HCT116 (cell line): ENCODE data around the gene RAVER2. TPM values are rescaled to one million over a fixed set of nuclear protein-coding genes. Genes with fewer than 3 reads are reported as not detected.

Source experiments
- ATAC-seq: fragments of 200-7000 bp; cut with Tn5 transposase; 2 replicates; pipeline ENCODE4 v1.9.1; 2020; ENCODE audit warnings: mild to moderate bottlenecking, moderate library complexity
- BruUV-seq: library from RNA; stranded (reverse); fragments of 400-500 nt; replicated peaks from 2 replicates; lab custom pipeline; 2021; lab: Mats Ljungman, UMichigan
- CTCF ChIA-PET: fragments of 300-600 bp; sonication (Branson Sonifier 250); formaldehyde crosslinking; loops from one replicate; lab custom pipeline; 2021; ENCODE audit warnings: antibody characterized with exemption; lab: Charles Lee
- POLR2A ChIA-PET: fragments of 300-600, 350-600 bp; sonication (Branson Sonifier 250); formaldehyde crosslinking; loops from one replicate; lab custom pipeline; 2021; ENCODE audit warnings: antibody characterized with exemption; lab: Charles Lee
- RAD21 ChIA-PET, 2 experiments: fragments of 300-600 bp; sonication (Branson Sonifier 250); formaldehyde crosslinking; loops; one replicate each; lab custom pipeline; 2023; ENCODE audit warnings: low total read pairs in 2 of 2; ENCODE audit not compliant: uncharacterized antibody in 2 of 2, unreplicated experiment in 2 of 2, low non-redundant PET in 1 of 2; lab: Charles Lee
- DNase-seq: peaks from one replicate; pipeline ENCODE4 v3.0.0-alpha.2; 2010; ENCODE audit warnings: low read depth, low spot score
- H2AFZ ChIP-seq: fragments of 200-600 bp; shearing (Covaris generic), sonication (generic); 2 replicates; pipeline ENCODE4 v1.6.1; 2017; ENCODE audit warnings: low read depth, mixed run types, mixed read lengths, antibody characterized with exemption, low read length; ENCODE audit not compliant: poor library complexity, severe bottlenecking
- H3K27ac ChIP-seq: 2 replicates; pipeline ENCODE4 v1.5.1; 2012; ENCODE audit warnings: low read depth, low read length
- H3K27me3 ChIP-seq: fragments of 200-600 bp; sonication (generic); 2 replicates; pipeline ENCODE4 v1.6.1; 2016; ENCODE audit warnings: mixed run types, low read length, mixed read lengths; ENCODE audit not compliant: insufficient read depth
- H3K36me3 ChIP-seq, 2 experiments: fragments of 200-500 bp in 1 of 2; fragments of 200-600 bp in 1 of 2; sonication (Bioruptor generic) in 1 of 2; sonication (generic) in 1 of 2; 2 replicates each; pipeline versions ENCODE4 v1.5.1 to v1.6.1; 2014 to 2016; ENCODE audit warnings: low read length in 2 of 2, inconsistent platforms in 1 of 2, mixed read lengths in 1 of 2, mixed run types in 1 of 2; ENCODE audit not compliant: insufficient read depth in 2 of 2, control insufficient read depth in 1 of 2
- H3K4me1 ChIP-seq, 2 experiments: fragments of 200-600 bp in 1 of 2; sonication (generic) in 1 of 2; 2 replicates each; pipeline versions ENCODE4 v1.5.1 to v1.6.1; 2012 to 2017; ENCODE audit warnings: low read length in 2 of 2, inconsistent platforms in 1 of 2, mild to moderate bottlenecking in 1 of 2, mixed read lengths in 1 of 2, mixed run types in 1 of 2, moderate library complexity in 1 of 2; ENCODE audit not compliant: insufficient read depth in 2 of 2, control insufficient read depth in 1 of 2
- H3K4me2 ChIP-seq: fragments of 200-600 bp; sonication (generic); 2 replicates; pipeline ENCODE4 v1.6.1; 2017; ENCODE audit warnings: mixed run types, low read length, mixed read lengths
- H3K4me3 ChIP-seq, 2 experiments: fragments of 200-600 bp in 1 of 2; sonication (generic) in 1 of 2; replicated peaks in 1 of 2; 2 replicates each; pipeline ENCODE4 v1.5.1; 2011 to 2016; ENCODE audit warnings: low read length in 2 of 2, control low read depth in 1 of 2, low read depth in 1 of 2, mild to moderate bottlenecking in 1 of 2, mixed read lengths in 1 of 2, mixed run types in 1 of 2
- H3K79me2 ChIP-seq: fragments of 200-600 bp; sonication (generic); 2 replicates; pipeline ENCODE4 v1.6.1; 2017; ENCODE audit warnings: mild to moderate bottlenecking, mixed run types, low read length, moderate library complexity, mixed read lengths; ENCODE audit not compliant: insufficient read depth
- H3K9ac ChIP-seq: fragments of 200-600 bp; sonication (generic); 2 replicates; pipeline ENCODE4 v1.6.1; 2016; ENCODE audit warnings: low read length, mixed read lengths
- H3K9me2 ChIP-seq: fragments of 200-600 bp; sonication (generic), shearing (Covaris generic); 2 replicates; pipeline ENCODE4 v1.6.1; 2017; ENCODE audit warnings: mixed run types, mild to moderate bottlenecking, moderate library complexity; ENCODE audit not compliant: insufficient read depth
- H3K9me3 ChIP-seq, 2 experiments: fragments of 200-500 bp in 1 of 2; fragments of 200-600 bp in 1 of 2; sonication (Bioruptor generic) in 1 of 2; sonication (generic) in 1 of 2; 2 replicates each; pipeline ENCODE4 v1.6.1; 2014 to 2017; ENCODE audit warnings: low read length in 2 of 2, mixed read lengths in 2 of 2, inconsistent platforms in 1 of 2, low read depth in 1 of 2, mild to moderate bottlenecking in 1 of 2, mixed run types in 1 of 2, moderate library complexity in 1 of 2; ENCODE audit not compliant: control insufficient read depth in 1 of 2, insufficient read depth in 1 of 2
- H4K20me1 ChIP-seq: fragments of 200-600 bp; sonication (generic), shearing (Covaris generic); 2 replicates; pipeline ENCODE4 v1.6.1; 2017; ENCODE audit warnings: mixed run types, mild to moderate bottlenecking, moderate library complexity; ENCODE audit not compliant: insufficient read depth
- CBX3 ChIP-seq: IDR thresholded peaks from 2 replicates; pipeline ENCODE4 v1.6.1; 2012; ENCODE audit warnings: low read depth
- CEBPB ChIP-seq: IDR thresholded peaks from 2 replicates; pipeline ENCODE4 v1.6.1; 2012; ENCODE audit warnings: low read depth
- ELF1 ChIP-seq: IDR thresholded peaks from 2 replicates; pipeline ENCODE4 v1.6.1; 2012; ENCODE audit warnings: low read depth, borderline replicate concordance
- EZH2phosphoT487 ChIP-seq: fragments of 200-600 bp; IDR thresholded peaks from 2 replicates; pipeline ENCODE4 v1.6.1; 2018; ENCODE audit warnings: antibody characterized with exemption, borderline replicate concordance
- FOSL1 ChIP-seq: IDR thresholded peaks from 2 replicates; pipeline ENCODE4 v1.6.1; 2012; ENCODE audit warnings: low read depth
- JUND ChIP-seq: IDR thresholded peaks from 2 replicates; pipeline ENCODE4 v1.6.1; 2012
- POLR2AphosphoS5 ChIP-seq: IDR thresholded peaks from 2 replicates; pipeline ENCODE4 v1.6.1; 2011; ENCODE audit warnings: mild to moderate bottlenecking, low read depth, low read length, moderate library complexity
- RAD21 ChIP-seq: IDR thresholded peaks from 2 replicates; pipeline ENCODE4 v1.6.1; 2012; ENCODE audit warnings: low read depth, mild to moderate bottlenecking
- SIN3A ChIP-seq: IDR thresholded peaks from 2 replicates; pipeline ENCODE4 v1.6.1; 2012; ENCODE audit warnings: low read depth
- SP1 ChIP-seq: IDR thresholded peaks from 2 replicates; pipeline ENCODE4 v1.6.1; 2012; ENCODE audit warnings: low read depth
- SRF ChIP-seq: IDR thresholded peaks from 2 replicates; pipeline ENCODE4 v1.6.1; 2012; ENCODE audit warnings: low read depth
- intact Hi-C: fragments of 100-400 bp; cut with micrococcal nuclease; formaldehyde crosslinking; loops from 2 replicates; pipeline ENCODE4 v1.10.0; 2022
- total RNA-seq: library from RNA; stranded (reverse); gene quantifications from one replicate; pipeline ENCODE4 v1.2.1, GENCODE V29; 2021; ENCODE audit not compliant: unreplicated experiment
- TF ChIP-seq, protein P1 (sequence below): IDR thresholded peaks from 2 replicates; pipeline ENCODE4 v1.6.1; 2011; ENCODE audit warnings: mild to moderate bottlenecking, low read length, moderate library complexity; ENCODE audit not compliant: insufficient replicate concordance; ENCODE audit errors: extremely low read depth
- TF ChIP-seq, protein P2 (sequence below): IDR thresholded peaks from 2 replicates; pipeline ENCODE4 v1.6.1; 2012
- TF ChIP-seq, protein P3 (sequence below): IDR thresholded peaks from 2 replicates; pipeline ENCODE4 v1.6.1; 2012; ENCODE audit warnings: low read depth

The RAVER2 gene
- total RNA-seq, 1 experiment from 2014 or later = 23.2 TPM

DNA sequence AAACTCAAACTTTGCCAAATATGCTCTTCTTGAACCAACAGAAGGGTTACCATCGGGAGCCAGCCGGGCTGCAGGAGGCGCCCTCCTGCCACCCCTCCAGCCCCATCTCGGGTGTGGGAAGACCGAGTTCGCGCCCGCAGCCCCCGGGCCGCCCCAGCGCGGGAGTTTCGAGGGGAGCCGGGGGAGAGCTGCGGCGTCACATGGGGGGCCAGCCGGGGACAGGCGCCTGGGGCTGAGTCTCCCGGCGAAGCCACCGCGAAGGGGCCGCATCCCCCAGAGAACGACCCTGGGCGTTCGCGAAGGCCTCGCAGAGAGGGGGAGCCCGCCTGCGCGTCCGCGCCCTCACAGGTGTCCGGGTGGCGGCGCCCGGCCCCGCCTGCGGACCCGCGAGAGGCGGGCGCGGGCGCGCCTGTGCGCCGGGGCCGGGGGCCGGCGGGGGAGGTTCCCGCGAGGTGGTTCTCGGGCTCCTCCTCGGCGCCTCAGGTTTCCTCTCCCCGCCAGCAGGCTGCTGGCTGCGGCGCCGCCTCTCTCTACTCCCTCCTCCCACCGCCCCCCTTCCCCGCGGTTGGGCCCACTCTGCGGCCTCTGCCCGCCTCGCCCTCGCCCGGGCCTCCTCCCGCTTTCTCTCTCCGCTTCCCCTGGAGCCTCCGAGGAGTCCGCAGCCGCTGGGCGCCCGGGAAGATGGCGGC, at the start of gene RAVER2 (continued):
- TF ChIP-seq, protein P1, sequence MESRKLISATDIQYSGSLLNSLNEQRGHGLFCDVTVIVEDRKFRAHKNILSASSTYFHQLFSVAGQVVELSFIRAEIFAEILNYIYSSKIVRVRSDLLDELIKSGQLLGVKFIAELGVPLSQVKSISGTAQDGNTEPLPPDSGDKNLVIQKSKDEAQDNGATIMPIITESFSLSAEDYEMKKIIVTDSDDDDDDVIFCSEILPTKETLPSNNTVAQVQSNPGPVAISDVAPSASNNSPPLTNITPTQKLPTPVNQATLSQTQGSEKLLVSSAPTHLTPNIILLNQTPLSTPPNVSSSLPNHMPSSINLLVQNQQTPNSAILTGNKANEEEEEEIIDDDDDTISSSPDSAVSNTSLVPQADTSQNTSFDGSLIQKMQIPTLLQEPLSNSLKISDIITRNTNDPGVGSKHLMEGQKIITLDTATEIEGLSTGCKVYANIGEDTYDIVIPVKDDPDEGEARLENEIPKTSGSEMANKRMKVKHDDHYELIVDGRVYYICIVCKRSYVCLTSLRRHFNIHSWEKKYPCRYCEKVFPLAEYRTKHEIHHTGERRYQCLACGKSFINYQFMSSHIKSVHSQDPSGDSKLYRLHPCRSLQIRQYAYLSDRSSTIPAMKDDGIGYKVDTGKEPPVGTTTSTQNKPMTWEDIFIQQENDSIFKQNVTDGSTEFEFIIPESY = peak; percentile 20
- TF ChIP-seq EZH2phosphoT487 = no peak
- TF ChIP-seq, protein P2, sequence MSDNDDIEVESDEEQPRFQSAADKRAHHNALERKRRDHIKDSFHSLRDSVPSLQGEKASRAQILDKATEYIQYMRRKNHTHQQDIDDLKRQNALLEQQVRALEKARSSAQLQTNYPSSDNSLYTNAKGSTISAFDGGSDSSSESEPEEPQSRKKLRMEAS = peak; percentile 35
- no peak for TF ChIP-seq SP1
- peak; percentile 69; the same call in 1 of the 2 replicates for TF ChIP-seq CBX3
- no peak for TF ChIP-seq FOSL1
- no peak for TF ChIP-seq JUND
- TF ChIP-seq SIN3A = no peak
- TF ChIP-seq SRF = no peak
- TF ChIP-seq ELF1 = no peak

DNA sequence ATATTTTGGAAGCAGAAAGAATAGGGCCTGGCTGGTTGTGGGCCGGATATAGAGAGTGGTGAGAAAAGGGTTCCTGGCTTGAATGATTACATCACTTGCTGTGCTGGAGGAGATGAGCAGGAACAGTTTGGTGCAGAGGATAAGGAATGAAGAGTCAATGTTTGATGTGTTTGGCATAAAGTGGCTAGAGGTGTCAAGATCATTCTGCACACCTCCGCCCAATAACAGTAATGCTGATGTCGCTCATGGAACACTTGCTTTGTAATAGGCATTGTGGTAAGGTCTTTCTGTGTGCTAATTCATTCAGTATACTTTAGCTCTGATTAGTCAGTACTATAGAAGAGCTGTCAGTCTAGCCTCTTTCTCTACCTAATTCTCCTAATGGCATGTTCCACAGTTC, 48.0 kb upstream of the RAVER2 start:
- H3K4me3 ChIP-seq = no peak overlapping the region
- DNase-seq (no peak), ATAC-seq (no peak)
- no peaks in the 10 kb centered on the region for H3K36me3 ChIP-seq
- no TSS peak for BruUV-seq
- H4K20me1 ChIP-seq = no peaks in the 10 kb centered on the region
- ChIA-PET RAD21 (no interaction called here), CTCF (no interaction called here), POLR2A (no interaction called here)
- H3K27ac ChIP-seq = no peak overlapping the region
- H3K9me2 ChIP-seq = no peaks in the 10 kb centered on the region
- intact Hi-C loops = no loop called here
- H3K9ac ChIP-seq = no peak overlapping the region
- H3K27me3 ChIP-seq = no peaks in the 10 kb centered on the region
- no peaks in the 10 kb centered on the region for H3K4me1 ChIP-seq
- TF ChIP-seq POLR2AphosphoS5 = no peak
- TF ChIP-seq, protein P1 = no peak
- TF ChIP-seq, protein P3, sequence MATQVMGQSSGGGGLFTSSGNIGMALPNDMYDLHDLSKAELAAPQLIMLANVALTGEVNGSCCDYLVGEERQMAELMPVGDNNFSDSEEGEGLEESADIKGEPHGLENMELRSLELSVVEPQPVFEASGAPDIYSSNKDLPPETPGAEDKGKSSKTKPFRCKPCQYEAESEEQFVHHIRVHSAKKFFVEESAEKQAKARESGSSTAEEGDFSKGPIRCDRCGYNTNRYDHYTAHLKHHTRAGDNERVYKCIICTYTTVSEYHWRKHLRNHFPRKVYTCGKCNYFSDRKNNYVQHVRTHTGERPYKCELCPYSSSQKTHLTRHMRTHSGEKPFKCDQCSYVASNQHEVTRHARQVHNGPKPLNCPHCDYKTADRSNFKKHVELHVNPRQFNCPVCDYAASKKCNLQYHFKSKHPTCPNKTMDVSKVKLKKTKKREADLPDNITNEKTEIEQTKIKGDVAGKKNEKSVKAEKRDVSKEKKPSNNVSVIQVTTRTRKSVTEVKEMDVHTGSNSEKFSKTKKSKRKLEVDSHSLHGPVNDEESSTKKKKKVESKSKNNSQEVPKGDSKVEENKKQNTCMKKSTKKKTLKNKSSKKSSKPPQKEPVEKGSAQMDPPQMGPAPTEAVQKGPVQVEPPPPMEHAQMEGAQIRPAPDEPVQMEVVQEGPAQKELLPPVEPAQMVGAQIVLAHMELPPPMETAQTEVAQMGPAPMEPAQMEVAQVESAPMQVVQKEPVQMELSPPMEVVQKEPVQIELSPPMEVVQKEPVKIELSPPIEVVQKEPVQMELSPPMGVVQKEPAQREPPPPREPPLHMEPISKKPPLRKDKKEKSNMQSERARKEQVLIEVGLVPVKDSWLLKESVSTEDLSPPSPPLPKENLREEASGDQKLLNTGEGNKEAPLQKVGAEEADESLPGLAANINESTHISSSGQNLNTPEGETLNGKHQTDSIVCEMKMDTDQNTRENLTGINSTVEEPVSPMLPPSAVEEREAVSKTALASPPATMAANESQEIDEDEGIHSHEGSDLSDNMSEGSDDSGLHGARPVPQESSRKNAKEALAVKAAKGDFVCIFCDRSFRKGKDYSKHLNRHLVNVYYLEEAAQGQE = no peak
- TF ChIP-seq ELF1 = no peak
- TF ChIP-seq SP1 = no peak
- TF ChIP-seq RAD21 = no peak
- no peak for TF ChIP-seq CEBPB
- no peak overlapping the region for H2AFZ ChIP-seq
- no peaks in the 10 kb centered on the region for H3K79me2 ChIP-seq
- H3K4me2 ChIP-seq = no peak overlapping the region
- no peaks in the 10 kb centered on the region for H3K9me3 ChIP-seq
